DND-41 (cell line): ENCODE data around the gene DAG1.

ENCODE experiments used
- ATAC-seq: fragments of 200-7000 bp; cut with Tn5 transposase; 3 replicates; pipeline ENCODE4 v1.9.1; 2021; ENCODE audit warnings: low read depth; ENCODE audit not compliant: insufficient read depth
- DNase-seq: peaks from one replicate; pipeline ENCODE4 v3.0.0-alpha.2; 2020
- H2AFZ ChIP-seq: 2 replicates; pipeline ENCODE4 v1.6.0; 2012; ENCODE audit warnings: low read depth, low read length
- H3K27ac ChIP-seq: 2 replicates; pipeline ENCODE4 v1.5.1; 2012; ENCODE audit warnings: low read length, inconsistent platforms
- H3K27me3 ChIP-seq: fragments of 200-600 bp; sonication (generic); 2 replicates; pipeline ENCODE4 v1.6.0; 2012; ENCODE audit warnings: low read length, mild to moderate bottlenecking, inconsistent platforms; ENCODE audit not compliant: insufficient read depth, poor library complexity
- H3K36me3 ChIP-seq: 2 replicates; pipeline ENCODE4 v1.5.1; 2012; ENCODE audit warnings: low read length, inconsistent platforms; ENCODE audit not compliant: insufficient read depth
- H3K4me1 ChIP-seq: 2 replicates; pipeline ENCODE4 v1.5.1; 2012; ENCODE audit warnings: mild to moderate bottlenecking, low read length; ENCODE audit not compliant: insufficient read depth
- H3K4me2 ChIP-seq: 2 replicates; pipeline ENCODE4 v1.6.0; 2012; ENCODE audit warnings: mild to moderate bottlenecking, moderate library complexity, low read length, inconsistent platforms; ENCODE audit not compliant: insufficient read depth
- H3K4me3 ChIP-seq, 2 experiments: fragments of 200-600 bp in 1 of 2; shearing (Covaris generic) in 1 of 2; 2 replicates each; pipeline ENCODE4 v1.5.1; 2012 to 2016; ENCODE audit warnings: inconsistent platforms in 2 of 2, low read length in 2 of 2, mild to moderate bottlenecking in 2 of 2, low read depth in 1 of 2, moderate library complexity in 1 of 2
- H3K79me2 ChIP-seq: 2 replicates; pipeline ENCODE4 v1.6.0; 2012; ENCODE audit warnings: low read length, inconsistent platforms; ENCODE audit not compliant: insufficient read depth
- H3K9ac ChIP-seq: 2 replicates; pipeline ENCODE4 v1.6.0; 2012; ENCODE audit warnings: low read depth, mild to moderate bottlenecking, inconsistent platforms, low read length, moderate library complexity
- H3K9me3 ChIP-seq: 2 replicates; pipeline ENCODE4 v1.5.1; 2012; ENCODE audit warnings: low read length, moderate library complexity, mild to moderate bottlenecking, inconsistent platforms; ENCODE audit not compliant: insufficient read depth, severe bottlenecking
- H4K20me1 ChIP-seq: 2 replicates; pipeline ENCODE4 v1.6.0; 2012; ENCODE audit warnings: low read length; ENCODE audit not compliant: insufficient read depth
- EZH2 ChIP-seq: IDR thresholded peaks from 3 replicates; pipeline ENCODE4 v1.6.1; 2012; ENCODE audit warnings: borderline replicate concordance, low read depth, mild to moderate bottlenecking, moderate library complexity, low read length, inconsistent platforms; ENCODE audit not compliant: severe bottlenecking
- TF ChIP-seq, protein P1 (sequence below): IDR thresholded peaks from 2 replicates; pipeline ENCODE4 v1.5.1; 2012; ENCODE audit warnings: borderline replicate concordance, low read length, moderate library complexity, mild to moderate bottlenecking; ENCODE audit not compliant: poor library complexity, severe bottlenecking; ENCODE audit errors: extremely low read depth

Gene DAG1

DNA sequence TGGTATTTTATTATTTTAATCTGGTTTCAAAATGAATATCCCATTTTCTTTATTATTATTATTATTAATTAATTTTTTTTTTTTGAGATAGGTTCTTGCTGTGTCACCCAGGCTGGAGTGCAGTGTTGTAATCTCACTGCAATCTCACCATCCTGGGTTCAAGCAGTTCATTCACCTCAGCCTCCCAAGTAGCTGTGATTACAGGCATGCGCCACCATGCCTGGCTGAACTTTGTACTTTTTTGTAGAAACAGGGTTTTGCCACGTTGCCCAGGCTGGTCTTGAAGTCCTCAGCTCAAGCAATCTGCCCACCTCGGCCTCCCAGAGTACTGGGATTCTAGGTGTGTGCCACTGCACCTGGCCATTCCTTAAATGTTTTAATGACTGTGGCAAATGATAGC, 28.6 kb downstream of the DAG1 start:
- no peak overlapping the region for H3K4me3 ChIP-seq
- H3K27ac ChIP-seq = no peak overlapping the region
- no peaks in the 10 kb centered on the region for H3K4me1 ChIP-seq
- no peaks in the 10 kb centered on the region for H3K27me3 ChIP-seq
- H3K9me3 ChIP-seq = no peaks in the 10 kb centered on the region
- no peak overlapping the region for H3K9ac ChIP-seq
- no peak overlapping the region for H2AFZ ChIP-seq
- DNase-seq (no peak), ATAC-seq (no peak)
- peaks cover 49% of the 10 kb centered on the region for H3K79me2 ChIP-seq
- no peak for TF ChIP-seq EZH2
- TF ChIP-seq, protein P1, sequence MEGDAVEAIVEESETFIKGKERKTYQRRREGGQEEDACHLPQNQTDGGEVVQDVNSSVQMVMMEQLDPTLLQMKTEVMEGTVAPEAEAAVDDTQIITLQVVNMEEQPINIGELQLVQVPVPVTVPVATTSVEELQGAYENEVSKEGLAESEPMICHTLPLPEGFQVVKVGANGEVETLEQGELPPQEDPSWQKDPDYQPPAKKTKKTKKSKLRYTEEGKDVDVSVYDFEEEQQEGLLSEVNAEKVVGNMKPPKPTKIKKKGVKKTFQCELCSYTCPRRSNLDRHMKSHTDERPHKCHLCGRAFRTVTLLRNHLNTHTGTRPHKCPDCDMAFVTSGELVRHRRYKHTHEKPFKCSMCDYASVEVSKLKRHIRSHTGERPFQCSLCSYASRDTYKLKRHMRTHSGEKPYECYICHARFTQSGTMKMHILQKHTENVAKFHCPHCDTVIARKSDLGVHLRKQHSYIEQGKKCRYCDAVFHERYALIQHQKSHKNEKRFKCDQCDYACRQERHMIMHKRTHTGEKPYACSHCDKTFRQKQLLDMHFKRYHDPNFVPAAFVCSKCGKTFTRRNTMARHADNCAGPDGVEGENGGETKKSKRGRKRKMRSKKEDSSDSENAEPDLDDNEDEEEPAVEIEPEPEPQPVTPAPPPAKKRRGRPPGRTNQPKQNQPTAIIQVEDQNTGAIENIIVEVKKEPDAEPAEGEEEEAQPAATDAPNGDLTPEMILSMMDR = no peak
- H3K4me2 ChIP-seq = no peak overlapping the region
- 0 out of 2 replicates have a peak, but pooled peaks cover 4% of the 10 kb centered on the region for H3K36me3 ChIP-seq
- peaks cover 9% of the 10 kb centered on the region; the same call in 1 of the 2 replicates for H4K20me1 ChIP-seq

DNA sequence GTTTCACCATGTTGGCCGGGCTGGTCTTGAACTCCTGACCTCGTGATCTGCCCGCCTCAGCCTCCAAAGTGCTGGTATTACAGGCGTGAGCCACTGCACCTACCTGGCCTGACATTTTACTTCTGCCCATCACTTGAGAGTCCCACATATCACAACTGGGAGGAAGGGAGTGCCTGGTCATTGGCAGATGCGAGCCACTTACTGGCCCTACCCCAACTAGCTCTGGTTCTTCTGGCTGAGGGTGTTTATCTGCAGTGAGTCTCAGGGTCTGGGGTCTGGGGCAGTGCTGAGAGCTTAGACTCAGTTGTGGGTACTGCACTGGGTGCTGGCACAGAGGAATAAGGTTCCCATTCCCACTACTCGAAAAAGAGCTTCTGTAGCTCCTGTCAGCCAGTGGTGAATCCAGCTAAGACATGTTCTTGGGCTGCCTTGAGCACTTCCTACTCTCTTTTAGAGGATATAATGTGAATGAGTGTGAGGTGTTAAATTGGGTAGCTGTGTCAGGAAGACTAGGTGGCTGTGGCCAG, 30.2 kb downstream of the DAG1 start:
- Histone ChIP-seq H3K9ac (no peak overlapping the region), H3K27ac (no peak overlapping the region)
- no peak for ATAC-seq

DNA sequence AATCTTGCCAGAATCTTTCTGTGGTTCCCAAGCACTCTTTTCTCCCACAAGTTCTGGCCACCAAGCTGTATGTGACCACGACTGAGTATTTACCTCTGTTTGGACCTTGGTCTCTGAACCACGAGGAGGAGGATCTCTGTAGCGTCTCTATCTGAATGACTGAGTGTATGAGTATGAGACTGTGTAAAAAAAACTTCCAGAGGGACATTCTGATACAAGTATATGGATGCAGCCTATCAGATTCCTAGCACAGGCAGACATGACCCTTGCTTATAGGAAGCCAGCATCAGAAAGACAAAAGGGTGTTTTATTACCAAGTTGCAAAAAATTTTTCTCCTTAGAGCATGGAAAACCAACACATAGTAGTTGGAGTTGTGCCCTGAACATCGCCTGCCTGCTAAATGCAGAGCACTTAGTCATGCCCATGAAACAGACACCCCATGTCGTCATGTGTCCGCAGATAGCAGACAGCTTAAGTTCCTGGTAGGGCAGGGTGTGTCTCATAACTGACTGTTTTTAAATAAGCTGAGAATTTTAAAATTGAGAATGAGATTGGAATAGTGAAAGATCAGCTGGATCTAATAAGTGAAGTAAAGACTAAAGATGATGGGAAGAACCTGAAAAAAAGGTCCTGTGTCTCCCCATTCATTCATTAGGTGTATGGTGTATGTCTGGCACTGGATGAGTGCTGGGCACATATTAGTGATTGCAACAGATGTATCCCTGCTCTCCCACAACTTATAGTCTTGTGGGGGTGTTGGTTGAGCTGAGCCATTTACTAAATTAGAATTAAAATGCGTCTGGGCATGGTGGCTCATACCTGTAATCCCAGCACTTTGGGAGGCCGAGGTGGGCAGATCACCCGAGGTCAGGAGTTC, 30.9 kb downstream of the DAG1 start:
- H3K4me2 ChIP-seq = no peak overlapping the region
- DNase-seq (no peak), ATAC-seq (no peak)
- TF ChIP-seq, protein P1 = no peak
- no peak for TF ChIP-seq EZH2
- no peak overlapping the region for H3K9ac ChIP-seq
- H4K20me1 ChIP-seq = peaks cover 6% of the 10 kb centered on the region; the same call in 1 of the 2 replicates
- H3K36me3 ChIP-seq = 0 out of 2 replicates have a peak, but pooled peaks cover 4% of the 10 kb centered on the region
- H3K27ac ChIP-seq = no peak overlapping the region
- H3K9me3 ChIP-seq = no peaks in the 10 kb centered on the region
- H3K79me2 ChIP-seq = peaks cover 54% of the 10 kb centered on the region
- H3K4me1 ChIP-seq = no peaks in the 10 kb centered on the region
- H3K4me3 ChIP-seq = no peak overlapping the region
- H3K27me3 ChIP-seq = no peaks in the 10 kb centered on the region
- H2AFZ ChIP-seq = no peak overlapping the region

More for the DNA sequence above, 30.2 kb downstream of the DAG1 start:
- Histone ChIP-seq H4K20me1 (peaks cover 6% of the 10 kb centered on the region; the same call in 1 of the 2 replicates), H3K9me3 (no peaks in the 10 kb centered on the region), H3K4me2 (no peak overlapping the region), H3K27me3 (no peaks in the 10 kb centered on the region), H3K36me3 (0 out of 2 replicates have a peak, but pooled peaks cover 4% of the 10 kb centered on the region), H3K4me1 (no peaks in the 10 kb centered on the region), H3K79me2 (peaks cover 52% of the 10 kb centered on the region), H2AFZ (no peak overlapping the region), H3K4me3 (no peak overlapping the region)
- TF ChIP-seq EZH2 = no peak
- TF ChIP-seq, protein P1 = no peak
- DNase-seq = no peak
